Measurements from ENCODE around the gene PLIN3. TPM values are rescaled to one million over a fixed set of nuclear protein-coding genes. Genes with fewer than 3 reads are reported as not detected.

Gene PLIN3, protein sequence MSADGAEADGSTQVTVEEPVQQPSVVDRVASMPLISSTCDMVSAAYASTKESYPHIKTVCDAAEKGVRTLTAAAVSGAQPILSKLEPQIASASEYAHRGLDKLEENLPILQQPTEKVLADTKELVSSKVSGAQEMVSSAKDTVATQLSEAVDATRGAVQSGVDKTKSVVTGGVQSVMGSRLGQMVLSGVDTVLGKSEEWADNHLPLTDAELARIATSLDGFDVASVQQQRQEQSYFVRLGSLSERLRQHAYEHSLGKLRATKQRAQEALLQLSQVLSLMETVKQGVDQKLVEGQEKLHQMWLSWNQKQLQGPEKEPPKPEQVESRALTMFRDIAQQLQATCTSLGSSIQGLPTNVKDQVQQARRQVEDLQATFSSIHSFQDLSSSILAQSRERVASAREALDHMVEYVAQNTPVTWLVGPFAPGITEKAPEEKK
- 66.9 and 212 TPM in 2 replicates for total RNA-seq

DNA sequence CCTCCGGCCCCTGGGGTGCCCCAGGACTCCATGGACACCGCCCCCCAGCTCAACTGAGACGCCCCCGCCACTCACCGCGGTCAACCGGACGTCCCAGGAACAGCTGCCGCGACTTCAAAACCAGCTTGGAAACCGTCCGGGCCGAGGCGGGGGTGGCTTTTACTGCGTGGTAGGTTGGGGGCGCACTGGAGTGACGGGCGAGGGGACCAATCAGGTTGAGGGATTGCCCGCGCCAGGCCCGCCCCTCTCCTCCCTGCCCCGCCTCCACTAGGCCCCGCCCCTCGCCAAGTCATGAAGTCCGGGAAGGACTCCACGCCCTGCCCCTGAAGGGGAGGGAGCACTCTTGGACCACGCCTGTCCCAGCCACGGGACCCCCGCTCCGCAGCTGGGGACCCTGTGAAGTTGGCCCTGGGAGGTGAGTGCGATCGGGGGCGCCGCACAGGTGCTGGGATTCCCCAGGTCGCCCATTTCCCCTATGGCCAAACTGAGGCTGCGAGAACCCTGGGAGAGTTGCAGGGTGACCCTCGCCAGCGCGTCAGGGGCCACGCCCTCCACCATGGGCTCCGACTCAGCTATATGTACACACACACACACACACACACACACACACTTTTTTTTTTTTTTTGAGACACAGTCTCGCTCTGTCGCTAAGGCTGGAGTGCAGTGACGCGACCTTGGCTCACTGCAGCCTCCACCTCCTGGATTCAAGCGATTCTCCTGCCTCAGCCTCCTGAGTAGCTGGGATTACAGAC lies at the start of gene PLIN3:
Gene PLIN3, minus strand, starts transcription at position 134 of the 752 bp plus-strand sequence. CDS start 6,273 bp downstream, outside the sequence.

DNA sequence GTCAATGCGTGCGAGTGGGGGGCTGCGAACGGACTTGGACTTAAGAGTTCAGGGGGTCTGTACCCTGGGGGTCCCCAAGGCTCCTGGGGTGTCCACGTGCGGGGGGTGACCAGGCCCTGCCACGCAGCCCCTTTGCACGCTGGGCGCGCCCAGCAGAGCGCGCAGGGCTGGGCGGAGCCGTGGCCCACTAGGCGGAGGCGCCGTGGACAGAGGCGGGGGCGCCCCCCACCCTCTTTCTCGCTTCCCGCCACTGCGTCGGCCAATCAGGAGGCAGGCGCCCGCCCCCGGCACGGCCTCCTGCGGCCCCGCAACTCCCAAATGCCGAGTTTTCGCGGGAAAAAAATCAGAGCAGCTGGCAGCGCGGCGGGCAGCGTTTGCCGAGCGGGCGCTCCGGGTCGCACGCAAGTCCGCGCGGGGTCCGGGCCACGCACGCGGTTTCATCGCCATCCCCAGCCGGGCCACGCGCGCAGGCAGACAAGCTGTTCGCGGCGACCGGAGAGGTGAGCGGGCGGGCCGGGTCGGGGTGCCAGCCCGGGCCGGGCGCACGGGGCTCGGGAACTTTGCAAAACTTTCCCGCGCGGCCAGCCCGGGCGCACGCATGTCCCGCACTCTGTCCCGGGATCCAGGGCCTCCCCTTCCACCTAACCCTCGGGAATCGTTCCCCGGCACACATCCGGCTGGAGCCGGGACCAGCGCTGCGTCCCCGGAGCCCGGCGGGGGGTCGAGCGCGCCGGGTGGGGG lies 41.9 kb upstream of the PLIN3 start, which contains the start of gene UHRF1:
Gene UHRF1, plus strand, starts transcription at position 346 of the 741 bp plus-strand sequence. CDS start 1,385 bp downstream, outside the sequence.

DNA sequence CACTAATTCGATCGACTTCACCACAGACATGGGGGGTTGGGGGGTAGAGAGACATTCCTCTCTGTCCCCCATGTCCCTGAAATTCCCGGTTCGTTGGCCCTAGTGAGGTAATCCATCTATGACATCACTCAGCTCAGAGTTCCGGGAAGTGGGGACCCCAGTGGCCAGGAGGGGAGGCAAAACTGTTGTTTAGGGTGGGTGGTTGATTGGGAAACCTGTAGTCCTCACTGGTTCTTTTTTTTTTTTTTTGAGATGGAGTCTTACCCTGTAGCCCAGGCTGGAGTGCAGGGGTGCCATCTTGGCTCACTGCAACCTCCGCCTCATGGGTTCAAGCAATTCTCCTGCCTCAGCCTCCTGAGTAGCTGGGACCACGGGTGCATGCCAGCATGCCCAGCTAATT lies 35.3 kb upstream of the PLIN3 start, which contains the start of gene ARRDC5:
Gene ARRDC5, minus strand, starts transcription at position 101 of the 400 bp plus-strand sequence. Its CDS starts 71 bp downstream, at position 30.

DNA sequence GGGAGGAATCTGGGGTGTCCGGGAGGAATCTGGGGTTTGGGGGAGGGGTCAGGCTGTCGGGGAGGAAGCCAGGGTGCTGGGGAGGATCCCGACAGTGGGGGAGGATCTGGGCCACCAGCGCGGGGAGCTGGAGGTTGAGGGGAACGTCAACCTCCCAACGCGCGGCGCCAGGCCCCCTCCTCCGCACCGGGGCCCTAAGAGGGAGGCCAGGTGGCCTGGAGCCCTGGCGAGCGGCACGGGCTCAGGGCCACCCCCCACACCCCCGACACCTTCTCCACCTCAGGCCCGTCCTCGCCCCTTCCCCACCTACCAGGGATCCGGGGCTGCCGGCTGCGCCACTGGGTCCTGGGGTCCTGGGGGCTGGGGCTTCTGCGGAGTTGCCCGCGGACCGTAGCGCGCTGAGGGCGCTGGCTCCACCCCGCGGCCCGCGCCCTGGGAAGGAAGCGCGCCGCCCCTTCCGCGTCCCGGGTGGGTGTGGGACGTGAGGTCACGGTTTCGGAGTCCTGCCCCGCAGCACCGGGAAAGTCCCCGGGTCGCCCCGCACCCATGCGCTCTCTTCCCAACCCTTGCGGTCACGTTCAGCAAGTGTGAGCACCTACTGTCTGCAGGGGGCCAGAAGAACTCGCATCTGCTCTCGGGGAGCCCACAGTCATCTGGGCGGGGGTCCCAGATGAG lies 36.0 kb downstream of the PLIN3 start, which contains the start of gene TICAM1:
Gene TICAM1, minus strand, starts transcription at position 409 of the 675 bp plus-strand sequence. CDS start 13,335 bp downstream, outside the sequence.

DNA sequence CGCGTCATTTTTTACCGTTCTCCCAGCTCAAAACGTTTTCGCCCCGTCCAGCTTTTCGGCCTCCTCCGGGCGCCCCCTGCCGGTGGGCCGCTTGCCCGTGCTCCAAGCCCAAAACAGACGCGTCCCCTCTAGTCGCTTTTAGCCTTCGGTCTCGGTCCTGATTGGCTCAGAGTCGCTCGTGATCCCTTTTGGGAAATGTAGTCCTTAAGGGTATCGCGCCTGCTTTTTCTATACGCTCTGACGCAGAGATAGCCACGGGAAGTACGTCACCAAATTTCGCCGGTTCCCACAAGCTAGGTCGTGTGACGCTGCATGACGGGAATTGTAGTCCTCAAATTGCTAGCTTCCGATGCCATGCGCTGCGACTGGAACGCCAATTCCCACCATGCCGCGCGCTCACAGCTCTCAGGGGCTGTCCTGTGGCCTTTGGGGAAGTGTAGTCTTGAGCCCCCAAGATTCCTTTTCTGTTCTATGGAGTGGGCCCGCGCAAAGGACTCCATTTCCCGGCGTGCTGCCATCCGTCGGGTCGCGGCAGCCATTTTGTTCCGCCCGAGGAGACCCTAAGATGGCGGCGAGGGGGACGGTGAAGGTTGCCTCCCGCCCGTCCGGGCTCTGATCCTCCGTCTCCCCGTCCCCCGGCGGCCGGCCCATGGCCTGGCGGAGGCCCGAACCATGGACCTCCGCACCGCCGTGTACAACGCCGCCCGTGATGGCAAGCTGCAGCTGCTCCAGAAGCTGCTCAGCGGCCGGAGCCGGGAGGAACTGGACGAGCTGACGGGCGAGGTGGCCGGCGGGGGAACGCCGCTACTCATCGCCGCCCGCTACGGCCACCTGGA lies 76.1 kb downstream of the PLIN3 start, which contains the start of gene FEM1A:
Gene FEM1A, plus strand, starts transcription at position 552 of the 836 bp plus-strand sequence. Its CDS starts 121 bp downstream, at position 673.

Other genes with a start within 250 kb of the PLIN3 start
- gene TNFAIP8L1, start 228.2 kb downstream of the PLIN3 start, total RNA-seq = 0.85 and 1.7 TPM in 2 replicates
- 122 and 151 TPM in 2 replicates for gene MYDGF, start 197.3 kb downstream of the PLIN3 start, total RNA-seq
- gene DPP9, start 143.8 kb downstream of the PLIN3 start, total RNA-seq = 27.5 and 32.3 TPM in 2 replicates
- gene FEM1A, start 75.9 kb downstream of the PLIN3 start, total RNA-seq = 20.7 and 22.7 TPM in 2 replicates
- 4.3 and 14.5 TPM in 2 replicates for gene TICAM1, start 36.0 kb downstream of the PLIN3 start, total RNA-seq
- not detected in 2 replicates for gene ARRDC5, start 35.2 kb upstream of the PLIN3 start, total RNA-seq
- 3.4 and 9.4 TPM in 2 replicates for gene UHRF1, start 41.8 kb upstream of the PLIN3 start, total RNA-seq
- gene KDM4B, start 101.4 kb upstream of the PLIN3 start, total RNA-seq = 14.3 and 15.4 TPM in 2 replicates